CD4-positive, alpha-beta T cell treated with Interleukin-6 at 100 ng/mL for 8 hours (primary cell): Measurements from ENCODE around the gene SND1.

Source experiments
- DNase-seq: peaks from one replicate; pipeline ENCODE4 v3.0.0-alpha.2; 2020; ENCODE audit warnings: mixed read lengths, low spot score

SND1 gene

DNA sequence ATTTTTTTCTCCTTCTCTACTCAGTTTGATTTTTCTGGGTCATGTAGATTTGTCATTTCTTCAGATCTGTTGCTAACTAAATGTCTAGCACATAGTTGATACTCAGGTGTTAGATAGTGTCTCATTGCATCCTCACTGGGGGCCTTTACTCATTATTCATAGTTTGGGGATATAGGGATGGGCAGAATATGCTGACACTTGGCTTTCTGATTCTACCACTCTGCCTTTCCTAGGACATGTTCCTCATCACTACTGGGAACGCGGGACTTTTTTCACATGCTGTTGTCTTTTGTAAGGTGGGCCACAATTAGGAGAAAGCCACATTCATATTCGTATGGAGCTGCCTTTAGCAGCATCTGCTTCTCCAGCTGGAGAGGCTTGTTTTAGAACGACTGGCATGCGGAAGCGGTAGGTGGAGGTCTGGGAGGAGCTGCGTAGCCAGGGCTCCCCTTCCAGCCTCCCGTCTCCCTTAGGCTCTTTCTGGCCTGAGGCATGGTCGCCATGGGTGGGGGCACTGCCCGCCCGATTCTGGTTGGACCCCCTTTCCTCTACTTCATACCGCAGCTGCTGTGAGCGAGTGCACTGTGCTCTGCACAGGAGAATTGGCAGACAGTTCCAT is 78.8 kb downstream of the SND1 start:
- DNase-seq, result no peak

DNA sequence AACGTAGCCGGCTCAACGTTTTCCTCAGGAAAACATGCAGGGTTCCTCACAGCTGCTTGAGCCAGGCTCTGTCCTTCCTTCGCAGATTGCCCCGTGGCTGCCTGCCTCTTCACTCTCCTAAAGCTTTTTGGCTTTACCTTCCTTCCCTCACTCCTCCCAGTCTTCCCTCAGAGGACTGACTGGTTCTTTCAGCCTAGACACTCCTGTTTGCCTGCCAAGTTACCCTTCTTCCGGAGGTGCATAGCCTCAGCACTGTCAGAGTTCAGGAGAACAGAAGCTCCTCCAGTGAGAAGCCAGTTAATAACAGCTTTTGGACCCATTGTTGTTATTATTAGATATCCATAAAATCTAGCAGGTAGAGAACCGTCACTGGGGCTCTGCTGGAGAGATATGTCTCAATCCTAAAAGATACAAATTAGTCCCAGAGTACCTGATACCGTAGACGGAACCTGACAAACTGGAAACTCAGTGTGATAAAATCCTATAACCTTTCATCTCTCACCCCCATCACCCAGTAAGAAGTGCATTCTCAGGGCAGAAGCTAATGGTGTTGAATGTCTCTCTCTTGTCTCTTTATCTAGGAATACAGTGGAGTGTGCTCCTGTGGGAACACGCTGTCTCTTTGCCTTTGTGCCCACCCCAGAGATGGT is 79.6 kb downstream of the SND1 start:
- no peak for DNase-seq

GRCh38 chr7:127732306-127732705 is 80.3 kb downstream of the SND1 start:
- DNase-seq, result no peak

GRCh38 chr7:127733986-127734385 is 82.0 kb downstream of the SND1 start:
- no peak for DNase-seq

DNA sequence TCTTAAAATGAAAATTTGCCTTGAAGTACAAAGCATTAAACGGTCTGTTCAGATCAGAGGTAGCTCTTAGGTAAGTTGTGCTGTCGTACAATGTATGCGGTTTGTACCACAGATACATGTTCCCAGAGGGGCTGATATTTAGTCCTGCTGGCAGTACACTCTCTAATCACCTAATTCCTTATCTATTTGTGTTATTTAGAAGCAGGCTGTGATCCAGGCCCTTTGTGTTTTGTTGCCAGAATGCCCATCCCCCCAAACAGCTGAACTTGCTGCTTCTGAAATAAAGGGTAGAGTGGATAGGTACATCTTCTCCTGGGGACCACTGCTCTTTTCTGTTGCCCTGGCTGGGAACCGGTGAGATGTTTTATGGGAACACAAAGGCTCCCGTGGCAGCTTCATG is 84.5 kb downstream of the SND1 start:
- DNase-seq, result no peak

DNA sequence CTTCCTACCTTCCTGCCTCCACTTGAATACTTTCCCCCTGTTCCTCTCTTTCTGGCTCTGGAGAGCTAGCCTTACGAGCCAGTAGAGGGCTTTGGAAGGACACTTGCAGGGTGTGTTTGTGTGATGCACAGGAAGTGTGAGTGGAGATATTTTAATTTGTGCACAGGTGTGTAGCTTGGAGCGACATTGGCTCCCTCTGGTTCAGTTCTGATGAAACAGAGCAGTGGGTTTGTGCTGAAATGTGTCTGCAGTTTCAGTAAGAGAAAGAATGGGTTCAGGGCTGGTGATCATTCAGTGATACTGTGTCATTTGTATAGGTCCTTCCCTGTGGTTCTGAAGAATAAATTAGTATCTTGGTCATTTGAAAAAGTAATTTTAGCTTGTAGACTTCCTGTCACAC is 86.9 kb downstream of the SND1 start:
- no peak for DNase-seq

GRCh38 chr7:127741764-127742375 is 89.9 kb downstream of the SND1 start:
- no peak for DNase-seq

DNA sequence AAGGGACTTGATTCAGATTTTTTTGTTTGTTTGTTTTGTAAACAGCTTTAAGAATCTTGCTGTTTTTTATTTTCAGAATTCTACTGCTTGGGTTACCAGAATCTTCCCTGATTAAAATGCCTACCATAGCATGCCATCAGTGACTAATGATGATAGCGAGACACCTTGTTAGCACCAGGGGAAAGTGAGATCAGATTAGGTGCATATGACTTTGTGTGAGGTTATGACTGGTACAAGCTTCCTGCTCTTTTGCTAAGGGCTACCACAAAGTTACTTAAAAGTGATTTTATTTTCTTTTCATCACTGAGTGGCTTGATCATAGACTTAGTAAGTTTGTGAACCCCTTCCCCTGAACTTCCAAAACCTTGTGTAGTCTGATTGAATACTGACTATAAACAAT is 93.5 kb downstream of the SND1 start:
- no peak for DNase-seq

DNA sequence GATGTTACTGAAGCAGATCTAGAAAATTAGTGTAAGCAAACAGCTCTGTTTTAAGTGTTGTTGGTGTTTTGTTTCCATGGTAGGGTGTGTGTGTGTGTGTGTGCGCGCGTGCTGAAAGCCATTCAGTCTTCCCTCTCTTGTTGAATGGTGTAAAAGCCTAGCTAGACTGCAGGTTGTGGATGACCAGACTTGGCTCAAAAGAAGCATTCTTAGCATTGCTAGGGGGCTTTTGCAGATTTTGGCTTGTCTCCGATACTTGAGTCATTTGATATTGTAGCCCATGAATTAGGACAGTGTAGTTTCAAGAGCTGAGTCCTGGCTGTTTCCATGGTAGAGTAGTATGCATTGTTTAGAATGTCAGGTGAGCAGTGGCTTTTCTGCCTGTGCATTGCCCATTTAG is 99.1 kb downstream of the SND1 start:
- no peak for DNase-seq

GRCh38 chr7:127751490-127752448 is 99.8 kb downstream of the SND1 start:
- DNase-seq, result no peak

- DNase-seq, result no peak
These were observed 100.8 kb downstream of the SND1 start for GRCh38 chr7:127752829-127753228.

GRCh38 chr7:127754457-127754856 is 102.5 kb downstream of the SND1 start:
- DNase-seq, result no peak

DNA sequence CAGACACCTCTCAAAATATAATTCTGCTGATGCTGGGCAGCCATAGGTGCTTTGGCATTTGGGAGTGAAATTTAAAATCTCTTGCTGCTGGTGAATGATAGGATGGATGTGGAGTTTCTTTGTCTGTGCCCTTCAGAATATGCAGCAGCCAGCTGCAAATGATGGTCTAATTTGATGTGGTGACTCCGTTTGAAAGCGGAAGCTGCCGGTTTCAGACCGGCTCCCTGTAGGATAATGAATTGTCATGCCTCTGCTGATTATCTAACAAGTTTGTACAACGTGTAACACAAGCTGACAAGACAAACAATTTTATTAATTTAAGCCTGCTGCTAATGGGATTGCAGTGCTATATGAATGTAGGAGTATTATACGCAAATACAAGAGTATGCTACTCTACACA is 103.5 kb downstream of the SND1 start:
- no peak for DNase-seq

DNA sequence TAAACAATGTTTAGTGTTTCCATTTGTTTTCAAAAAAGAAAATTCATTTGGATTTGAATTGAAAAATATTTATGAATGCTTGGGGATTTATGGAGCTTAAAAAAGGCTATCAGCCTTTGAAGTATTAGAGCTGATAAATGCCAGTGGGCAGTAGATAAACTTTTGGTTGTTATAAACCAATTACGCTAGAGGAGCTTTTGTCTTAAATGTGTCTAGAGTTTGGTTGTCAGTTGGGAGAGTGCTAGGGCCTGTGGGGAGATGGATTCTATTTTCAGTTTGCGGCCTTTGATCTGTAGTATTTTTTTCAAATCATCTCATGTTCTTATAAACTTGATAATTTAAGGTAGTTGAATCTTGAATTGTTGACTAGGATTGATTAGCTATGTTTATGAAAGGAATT is 104.0 kb downstream of the SND1 start:
- DNase-seq, result no peak

GRCh38 chr7:127758105-127758504 is 106.1 kb downstream of the SND1 start:
- DNase-seq, result no peak

- no peak for DNase-seq
These were observed 106.9 kb downstream of the SND1 start for GRCh38 chr7:127758845-127759244.

DNA sequence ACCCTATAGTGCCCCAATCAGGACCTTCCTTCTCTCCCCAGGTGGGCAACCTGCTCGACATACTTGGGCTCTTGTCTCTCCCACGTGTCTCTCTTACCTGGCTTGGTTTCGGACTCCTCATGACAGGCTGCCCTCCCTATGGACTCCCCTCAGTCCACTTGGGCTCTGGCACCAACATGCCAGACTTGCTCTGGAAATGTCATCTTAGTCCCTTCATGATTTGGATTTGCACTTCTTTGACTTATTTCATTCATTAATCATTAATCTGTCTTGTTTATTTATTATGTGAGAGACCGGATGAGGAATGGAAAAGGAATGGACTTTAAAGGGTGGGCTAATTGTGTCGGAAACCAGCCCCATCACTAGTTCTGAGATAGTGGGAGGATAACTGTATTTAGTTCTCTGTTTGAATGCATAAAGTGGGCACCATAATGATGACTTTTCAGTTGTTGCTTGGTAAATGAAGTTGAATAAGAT is 108.0 kb downstream of the SND1 start:
- DNase-seq, result no peak

- DNase-seq, result no peak
These were observed 108.5 kb downstream of the SND1 start for GRCh38 chr7:127760436-127761031.

- DNase-seq, result no peak
These were observed 109.2 kb downstream of the SND1 start for GRCh38 chr7:127761196-127761595.

- no peak for DNase-seq
These were observed 112.7 kb downstream of the SND1 start for GRCh38 chr7:127764681-127765080.

- DNase-seq, result no peak
These were observed 113.2 kb downstream of the SND1 start for GRCh38 chr7:127765150-127765549.

DNA sequence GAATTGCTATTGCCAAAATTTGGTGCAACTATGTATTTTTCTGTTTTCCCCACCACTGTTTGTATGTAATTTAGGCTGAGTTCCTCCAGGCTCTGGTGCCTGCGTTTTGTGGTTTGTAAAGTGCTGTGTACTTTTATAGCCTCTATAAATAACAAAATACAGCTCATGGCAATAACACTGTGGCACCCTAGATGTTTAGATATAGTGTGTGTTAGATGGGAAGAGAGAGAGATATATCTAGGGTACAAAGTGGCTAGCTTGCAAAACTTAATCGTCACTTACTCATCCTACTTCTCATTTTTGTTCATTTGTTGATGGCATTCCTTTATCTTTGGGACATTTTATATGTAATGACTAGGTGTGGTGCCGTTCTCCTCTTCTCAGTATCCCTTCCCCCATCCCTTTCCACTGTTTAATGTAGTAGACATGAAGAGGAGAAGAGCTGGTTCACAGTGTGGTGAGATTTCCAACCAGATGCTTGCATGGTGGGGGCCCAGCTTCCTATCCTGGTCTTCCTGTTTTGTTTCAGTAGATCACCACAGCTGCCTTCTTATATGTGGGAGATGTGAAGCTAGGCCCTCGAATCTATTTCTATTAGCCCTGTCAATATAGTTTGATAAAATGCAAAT is 115.0 kb downstream of the SND1 start:
- no peak for DNase-seq
